ENCODE data around the gene RAF1. TPM values are rescaled to one million over a fixed set of nuclear protein-coding genes. Genes with fewer than 3 reads are reported as not detected.
A peak's percentile ranks its signal among the peaks of the same experiment; 100 is the strongest.

Gene RAF1
- total RNA-seq, 1 donor from 2014 or later, result 91.0 TPM

DNA sequence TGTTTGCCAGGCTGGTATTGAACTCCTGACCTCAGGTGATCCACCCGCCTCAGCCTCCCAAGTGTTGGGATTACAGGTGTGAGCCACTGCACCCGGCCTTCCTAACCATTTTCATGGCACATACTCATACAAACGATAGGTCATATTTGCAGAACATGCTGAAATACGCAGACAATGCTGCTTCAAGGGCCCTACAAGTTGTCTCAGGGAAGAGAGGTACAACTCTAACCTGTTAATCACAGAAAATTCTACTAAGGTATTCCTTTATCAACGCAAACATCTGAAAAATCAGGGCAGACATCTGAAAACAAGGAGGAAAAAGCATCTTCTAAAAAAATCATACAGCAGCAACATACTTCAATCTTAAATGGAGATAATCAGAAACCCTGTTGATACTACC lies 39.9 kb downstream of the RAF1 start:
- Mint-ChIP-seq H3K9me3 (no peaks in the 10 kb centered on the region), H3K27ac (no peak overlapping the region), H3K4me3 (no peak overlapping the region), H3K4me1 (ENCODE audit: low read depth) (peaks cover 35% of the 10 kb centered on the region), H3K27me3 (ENCODE audit: insufficient read depth) (no peaks in the 10 kb centered on the region), H3K36me3 (ENCODE audit: low read depth) (no peaks in the 10 kb centered on the region)
- no peak for DNase-seq (ENCODE audit: low spot score)
- intact Hi-C loops (cut with micrococcal nuclease), result no loop called here

GRCh38 chr3:12622335-12622734 lies 41.6 kb downstream of the RAF1 start:
- Mint-ChIP-seq H3K27ac (peak overlapping the region; percentile 19), H3K4me3 (no peak overlapping the region), H3K9me3 (no peaks in the 10 kb centered on the region), H3K36me3 (ENCODE audit: low read depth) (peaks cover 4% of the 10 kb centered on the region), H3K27me3 (ENCODE audit: insufficient read depth) (no peaks in the 10 kb centered on the region), H3K4me1 (ENCODE audit: low read depth) (peaks cover 31% of the 10 kb centered on the region)
- intact Hi-C loops (cut with micrococcal nuclease), result no loop called here
- DNase-seq (ENCODE audit: low spot score), result no peak

DNA sequence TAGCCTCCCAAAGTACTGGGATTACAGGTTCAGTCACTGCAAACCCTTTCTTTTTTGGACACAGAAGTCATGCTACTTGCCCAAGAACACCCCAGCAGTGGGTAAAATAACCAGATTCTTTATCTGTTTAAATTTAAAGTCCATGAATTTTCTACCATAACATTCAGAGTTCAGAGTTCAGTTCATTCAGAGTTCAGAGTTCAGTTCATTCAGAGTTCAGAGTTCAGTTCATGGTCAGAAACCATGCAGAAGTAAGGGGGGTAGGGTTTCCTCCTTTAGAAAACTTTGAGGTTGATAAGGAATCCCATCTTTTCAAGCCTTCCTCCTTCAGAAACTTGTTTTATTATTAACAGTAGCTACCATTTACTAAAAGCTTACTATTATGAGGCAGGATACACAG lies 43.2 kb downstream of the RAF1 start:
- Mint-ChIP-seq H3K4me1 (ENCODE audit: low read depth) (peaks cover 31% of the 10 kb centered on the region), H3K27ac (no peak overlapping the region), H3K36me3 (ENCODE audit: low read depth) (peaks cover 11% of the 10 kb centered on the region), H3K27me3 (ENCODE audit: insufficient read depth) (no peaks in the 10 kb centered on the region), H3K9me3 (no peaks in the 10 kb centered on the region), H3K4me3 (no peak overlapping the region)
- no peak for DNase-seq (ENCODE audit: low spot score)
- intact Hi-C loops (cut with micrococcal nuclease), result no loop called here

GRCh38 chr3:12620305-12620704 lies 43.6 kb downstream of the RAF1 start:
- intact Hi-C loops (cut with micrococcal nuclease), result no loop called here
- H3K36me3 Mint-ChIP-seq (ENCODE audit: low read depth), result peaks cover 11% of the 10 kb centered on the region
- no peak for DNase-seq (ENCODE audit: low spot score)
- no peaks in the 10 kb centered on the region for H3K27me3 Mint-ChIP-seq (ENCODE audit: insufficient read depth)
- no peaks in the 10 kb centered on the region for H3K9me3 Mint-ChIP-seq
- H3K4me3 Mint-ChIP-seq, result no peak overlapping the region
- H3K27ac Mint-ChIP-seq, result no peak overlapping the region
- H3K4me1 Mint-ChIP-seq (ENCODE audit: low read depth), result peaks cover 30% of the 10 kb centered on the region

DNA sequence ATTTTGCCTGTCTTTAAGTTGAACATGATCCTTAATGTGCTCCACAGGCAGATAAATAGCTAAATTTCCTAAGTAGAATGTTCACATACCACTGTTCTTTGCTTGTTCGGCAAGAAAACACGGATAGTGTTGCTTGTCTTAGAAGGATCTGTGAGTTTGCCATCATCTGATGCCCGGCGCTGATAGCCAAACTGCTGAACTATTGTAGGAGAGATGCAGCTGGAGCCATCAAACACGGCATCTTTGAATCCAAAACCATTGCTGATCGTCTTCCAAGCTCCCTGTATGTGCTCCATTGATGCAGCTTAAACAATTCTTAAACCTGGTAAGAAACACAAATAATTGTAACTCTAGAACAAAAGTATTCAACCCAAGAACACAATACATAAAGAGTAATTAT lies 45.5 kb downstream of the RAF1 start:
- Mint-ChIP-seq H3K9me3 (no peaks in the 10 kb centered on the region), H3K36me3 (ENCODE audit: low read depth) (peaks cover 22% of the 10 kb centered on the region), H3K27ac (no peak overlapping the region)

DNA sequence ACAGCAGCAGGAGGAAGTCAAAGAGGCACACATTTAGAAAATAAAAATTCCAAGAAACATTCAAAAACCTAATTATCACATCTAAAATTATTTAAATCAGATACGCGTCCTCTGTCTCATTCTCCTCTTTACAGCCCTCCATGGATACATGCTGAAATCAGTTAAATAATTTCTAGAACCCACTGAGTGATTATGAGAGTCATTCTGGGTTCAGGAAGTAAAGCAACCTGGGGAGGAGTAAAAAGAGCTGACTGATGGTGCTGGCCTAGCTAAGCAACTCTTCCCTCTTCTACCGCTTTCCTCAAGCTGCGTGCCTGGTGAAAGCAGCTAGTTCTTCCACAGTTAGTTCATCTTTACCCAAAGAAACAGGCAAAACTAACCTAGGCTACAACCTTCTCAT lies 48.7 kb downstream of the RAF1 start:
- intact Hi-C loops (cut with micrococcal nuclease), result no loop called here
- Mint-ChIP-seq H3K27ac (no peak overlapping the region), H3K36me3 (ENCODE audit: low read depth) (peaks cover 33% of the 10 kb centered on the region), H3K4me3 (no peak overlapping the region), H3K4me1 (ENCODE audit: low read depth) (peaks cover 38% of the 10 kb centered on the region), H3K9me3 (no peaks in the 10 kb centered on the region), H3K27me3 (ENCODE audit: insufficient read depth) (no peaks in the 10 kb centered on the region)
- DNase-seq (ENCODE audit: low spot score), result no peak

More for the DNA sequence above, 45.5 kb downstream of the RAF1 start:
- no peak for DNase-seq (ENCODE audit: low spot score)
- Mint-ChIP-seq H3K27me3 (ENCODE audit: insufficient read depth) (no peaks in the 10 kb centered on the region), H3K4me3 (no peak overlapping the region), H3K4me1 (ENCODE audit: low read depth) (peaks cover 42% of the 10 kb centered on the region)
- intact Hi-C loops (cut with micrococcal nuclease), result no loop called here

DNA sequence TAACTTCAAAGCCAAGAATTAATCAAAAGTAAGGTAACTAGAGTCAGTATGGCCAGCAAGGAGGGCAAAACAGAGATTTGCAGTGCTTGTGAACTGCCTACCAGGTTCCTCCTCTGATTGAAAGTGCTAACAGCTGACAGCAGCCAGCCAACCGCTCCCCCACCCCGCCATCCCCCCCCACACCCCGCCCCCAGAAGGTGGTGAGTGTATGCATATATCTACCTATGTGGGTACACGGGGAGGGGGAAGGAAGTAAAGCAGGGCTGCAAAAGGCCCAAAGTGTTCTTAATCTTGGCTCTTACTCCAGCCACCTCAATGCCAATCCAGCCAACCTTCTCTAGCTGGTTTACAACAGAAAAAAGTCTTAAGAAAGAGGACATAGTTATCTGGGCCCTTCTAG lies 50.7 kb downstream of the RAF1 start:
- Mint-ChIP-seq H3K27ac (peak overlapping the region; percentile 12), H3K4me1 (ENCODE audit: low read depth) (peaks cover 43% of the 10 kb centered on the region), H3K4me3 (no peak overlapping the region), H3K9me3 (no peaks in the 10 kb centered on the region), H3K27me3 (ENCODE audit: insufficient read depth) (no peaks in the 10 kb centered on the region), H3K36me3 (ENCODE audit: low read depth) (peaks cover 36% of the 10 kb centered on the region)
- no peak for DNase-seq (ENCODE audit: low spot score)
- intact Hi-C loops (cut with micrococcal nuclease), result no loop called here

- peak overlapping the region; percentile 12 for H3K27ac Mint-ChIP-seq
- peaks cover 35% of the 10 kb centered on the region for H3K36me3 Mint-ChIP-seq (ENCODE audit: low read depth)
- H3K4me1 Mint-ChIP-seq (ENCODE audit: low read depth), result peaks cover 43% of the 10 kb centered on the region
- intact Hi-C loops (cut with micrococcal nuclease), result no loop called here
- no peaks in the 10 kb centered on the region for H3K27me3 Mint-ChIP-seq (ENCODE audit: insufficient read depth)
- no peaks in the 10 kb centered on the region for H3K9me3 Mint-ChIP-seq
- no peak overlapping the region for H3K4me3 Mint-ChIP-seq
- DNase-seq (ENCODE audit: low spot score), result no peak
These were observed 51.2 kb downstream of the RAF1 start for GRCh38 chr3:12612514-12613226.

- Mint-ChIP-seq H3K9me3 (no peaks in the 10 kb centered on the region), H3K27ac (no peak overlapping the region), H3K4me3 (no peak overlapping the region), H3K4me1 (ENCODE audit: low read depth) (peaks cover 46% of the 10 kb centered on the region), H3K36me3 (ENCODE audit: low read depth) (peaks cover 38% of the 10 kb centered on the region), H3K27me3 (ENCODE audit: insufficient read depth) (no peaks in the 10 kb centered on the region)
- intact Hi-C loops (cut with micrococcal nuclease), result no loop called here
- DNase-seq (ENCODE audit: low spot score), result no peak
These were observed 52.8 kb downstream of the RAF1 start for GRCh38 chr3:12611117-12611516.

- DNase-seq (ENCODE audit: low spot score), result no peak
- H3K36me3 Mint-ChIP-seq (ENCODE audit: low read depth), result peaks cover 33% of the 10 kb centered on the region
- H3K4me1 Mint-ChIP-seq (ENCODE audit: low read depth), result peaks cover 26% of the 10 kb centered on the region
- intact Hi-C loops (cut with micrococcal nuclease), result loop anchor here (5.0 kb wide), 1 partner anchor 114 kb away; no protein-coding TSS in a partner anchor
- no peaks in the 10 kb centered on the region for H3K9me3 Mint-ChIP-seq
- H3K27ac Mint-ChIP-seq, result no peak overlapping the region
- H3K27me3 Mint-ChIP-seq (ENCODE audit: insufficient read depth), result no peaks in the 10 kb centered on the region
- no peak overlapping the region for H3K4me3 Mint-ChIP-seq
These were observed 55.5 kb downstream of the RAF1 start for GRCh38 chr3:12608376-12608775.

DNA sequence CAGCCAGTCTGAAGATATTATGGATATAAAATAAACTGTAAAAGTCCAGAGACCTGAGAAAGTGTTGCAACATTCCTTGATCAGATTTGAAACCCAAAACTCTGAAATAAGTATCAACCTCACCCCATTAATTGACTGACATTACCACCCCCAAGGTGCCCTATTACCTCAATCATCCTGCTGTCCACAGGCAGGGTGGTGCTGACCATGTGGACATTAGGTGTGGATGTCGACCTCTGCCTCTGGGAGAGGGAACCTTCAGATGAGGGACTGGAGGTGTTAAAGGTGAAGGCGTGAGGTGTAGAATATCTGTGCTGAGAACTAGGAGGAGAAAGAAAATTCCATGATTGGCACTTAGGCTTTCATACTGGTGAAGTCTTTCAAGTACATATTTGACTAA lies 59.9 kb downstream of the RAF1 start:
- intact Hi-C loops (cut with micrococcal nuclease), result no loop called here
- no peak for DNase-seq (ENCODE audit: low spot score)
- Mint-ChIP-seq H3K4me3 (no peak overlapping the region), H3K4me1 (ENCODE audit: low read depth) (peaks cover 13% of the 10 kb centered on the region), H3K27ac (no peak overlapping the region), H3K36me3 (ENCODE audit: low read depth) (peaks cover 38% of the 10 kb centered on the region), H3K27me3 (ENCODE audit: insufficient read depth) (no peaks in the 10 kb centered on the region), H3K9me3 (no peaks in the 10 kb centered on the region)

DNA sequence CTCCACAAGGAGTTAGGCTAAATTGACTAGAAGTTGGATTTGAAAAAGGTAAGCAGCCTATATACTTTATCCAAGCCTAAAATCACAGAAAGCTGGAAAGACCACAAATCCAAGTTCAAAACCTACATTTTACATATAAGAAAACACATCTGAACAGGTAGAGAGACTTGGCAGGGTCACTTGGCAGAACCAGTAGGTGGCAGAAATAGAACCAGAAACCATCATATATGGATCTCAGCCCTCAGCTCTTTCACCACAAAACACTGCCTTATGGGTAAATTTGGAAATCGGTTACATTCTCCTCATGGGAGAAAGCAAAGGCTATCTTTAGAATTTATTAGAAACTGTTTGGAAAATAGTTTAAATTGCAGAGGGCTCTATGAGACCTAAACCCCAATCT lies 62.8 kb downstream of the RAF1 start:
- H3K9me3 Mint-ChIP-seq, result no peaks in the 10 kb centered on the region
- H3K27me3 Mint-ChIP-seq (ENCODE audit: insufficient read depth), result no peaks in the 10 kb centered on the region
- no peak overlapping the region for H3K4me3 Mint-ChIP-seq
- DNase-seq (ENCODE audit: low spot score), result no peak
- intact Hi-C loops (cut with micrococcal nuclease), result no loop called here
- H3K27ac Mint-ChIP-seq, result no peak overlapping the region
- no peaks in the 10 kb centered on the region for H3K4me1 Mint-ChIP-seq (ENCODE audit: low read depth)
- H3K36me3 Mint-ChIP-seq (ENCODE audit: low read depth), result peaks cover 32% of the 10 kb centered on the region

DNA sequence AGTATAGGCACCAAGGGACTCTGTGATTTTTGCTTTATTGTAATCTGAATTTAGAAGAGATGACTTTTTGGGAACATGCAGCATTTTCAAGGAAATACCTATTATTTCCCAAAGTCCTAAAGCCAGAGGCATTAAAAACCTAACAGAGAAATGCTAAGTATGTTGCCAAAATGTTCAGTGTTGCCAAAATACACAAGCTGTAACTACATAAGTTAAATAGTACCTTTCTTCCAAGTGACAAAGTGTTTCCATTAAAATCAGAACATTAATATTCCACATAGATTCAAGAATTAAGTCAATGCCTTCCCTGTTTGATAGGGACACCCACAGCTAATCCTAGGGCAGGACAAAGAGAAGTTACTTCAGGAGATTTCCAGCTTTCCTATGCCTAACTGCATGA lies 65.0 kb downstream of the RAF1 start:
- H3K27ac Mint-ChIP-seq, result no peak overlapping the region
- intact Hi-C loops (cut with micrococcal nuclease), result no loop called here
- peaks cover 4% of the 10 kb centered on the region for H3K4me1 Mint-ChIP-seq (ENCODE audit: low read depth)
- DNase-seq (ENCODE audit: low spot score), result no peak
- no peaks in the 10 kb centered on the region for H3K27me3 Mint-ChIP-seq (ENCODE audit: insufficient read depth)
- H3K9me3 Mint-ChIP-seq, result no peaks in the 10 kb centered on the region
- H3K4me3 Mint-ChIP-seq, result no peak overlapping the region
- peaks cover 40% of the 10 kb centered on the region for H3K36me3 Mint-ChIP-seq (ENCODE audit: low read depth)

DNA sequence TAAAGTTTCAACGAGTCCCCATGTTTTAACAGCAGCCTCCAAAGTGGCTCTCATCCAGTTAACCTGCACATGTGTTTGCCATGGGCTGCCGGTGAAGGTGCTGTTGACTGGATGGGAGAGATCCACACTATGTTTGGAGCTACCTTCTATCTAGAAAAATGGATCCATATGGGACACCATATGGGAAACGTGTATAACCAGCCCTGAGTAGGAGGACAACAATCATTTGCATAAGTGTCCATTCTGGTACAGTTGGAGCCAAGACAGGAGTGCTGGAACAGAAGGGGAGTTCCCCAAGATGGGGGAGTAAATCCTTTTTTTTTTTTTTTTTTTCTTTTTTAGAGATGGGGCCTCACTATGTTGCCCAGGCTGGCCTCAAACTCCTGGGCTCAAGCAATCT lies 70.4 kb downstream of the RAF1 start:
- H3K36me3 Mint-ChIP-seq (ENCODE audit: low read depth), result peaks cover 41% of the 10 kb centered on the region
- peaks cover 4% of the 10 kb centered on the region for H3K4me1 Mint-ChIP-seq (ENCODE audit: low read depth)
- no peaks in the 10 kb centered on the region for H3K9me3 Mint-ChIP-seq
- no peak overlapping the region for H3K27ac Mint-ChIP-seq
- intact Hi-C loops (cut with micrococcal nuclease), result no loop called here
- no peak overlapping the region for H3K4me3 Mint-ChIP-seq
- no peaks in the 10 kb centered on the region for H3K27me3 Mint-ChIP-seq (ENCODE audit: insufficient read depth)
- no peak for DNase-seq (ENCODE audit: low spot score)

Data from activated T-helper 1 cell treated with anti-CD3 and anti-CD28 coated beads, Interleukin-12 subunit alpha, Interleukin-12 subunit beta, Interleukin-2, Interleukin-4 antibody, amounts not matched to agents 30 ng/mL and 10 ng/mL and 1 ng/mL, durations not matched to agents 14 hours and 24 hours and 36 hours (primary cell).